ENCODE measurements around the gene CA10.

The CA10 gene

DNA sequence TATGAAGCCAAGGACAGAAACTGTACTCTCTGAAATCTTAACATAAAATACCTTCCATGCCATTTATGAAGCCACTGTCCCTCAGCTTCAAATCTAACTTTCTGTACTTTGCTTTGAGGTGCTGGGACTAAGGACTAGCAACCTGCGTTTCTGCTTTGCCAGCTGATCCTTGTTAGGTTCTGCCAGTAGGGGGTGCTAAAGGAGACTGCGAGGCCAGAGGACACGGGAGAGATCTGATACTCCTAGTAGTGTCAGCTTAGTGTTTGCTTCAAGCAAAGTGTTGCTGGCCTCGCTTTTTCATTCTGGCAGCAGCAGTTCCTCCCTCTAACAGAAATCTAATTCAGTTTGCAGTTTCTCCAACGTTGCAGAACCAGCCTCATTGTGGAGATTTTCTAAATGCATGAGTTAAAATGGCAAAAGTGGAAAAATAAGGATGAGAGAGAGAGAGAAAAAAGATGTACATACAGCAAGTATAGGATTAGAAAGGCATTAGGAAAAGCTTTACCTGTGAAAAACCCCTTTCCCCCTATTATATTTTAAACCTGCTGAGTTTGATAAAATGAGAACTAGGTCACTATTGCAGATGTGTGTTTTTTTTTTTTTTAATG is 297.5 kb downstream of the CA10 start:
- no peak for DNase-seq (ENCODE audit: low read depth)

- no peak for DNase-seq (ENCODE audit: low read depth)
Measured at GRCh38 chr17:51857052-51857597, 301.4 kb downstream of the CA10 start.

DNA sequence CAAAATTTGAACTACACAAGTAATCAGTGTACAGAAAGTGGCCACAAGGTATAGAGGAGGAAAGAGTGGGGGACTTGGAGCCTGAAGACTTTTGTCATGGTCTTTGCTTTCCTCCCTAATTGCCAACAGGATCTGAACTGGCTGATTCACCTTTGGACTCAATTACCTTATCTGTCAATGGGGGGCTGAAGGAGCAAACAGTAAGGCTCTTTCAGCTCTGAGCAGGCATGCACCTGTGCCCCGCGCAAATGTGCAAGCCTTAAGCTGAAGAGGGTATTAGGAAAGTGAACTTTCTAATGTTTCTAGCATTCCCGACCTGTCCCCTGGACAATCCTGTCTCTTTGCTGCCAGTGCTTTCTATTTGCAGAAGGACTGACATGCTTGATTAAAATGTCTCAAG is 302.7 kb downstream of the CA10 start:
- no peak for DNase-seq (ENCODE audit: low read depth)

- DNase-seq (ENCODE audit: low read depth), result no peak
Measured at GRCh38 chr17:51853857-51854256, 304.7 kb downstream of the CA10 start.

DNA sequence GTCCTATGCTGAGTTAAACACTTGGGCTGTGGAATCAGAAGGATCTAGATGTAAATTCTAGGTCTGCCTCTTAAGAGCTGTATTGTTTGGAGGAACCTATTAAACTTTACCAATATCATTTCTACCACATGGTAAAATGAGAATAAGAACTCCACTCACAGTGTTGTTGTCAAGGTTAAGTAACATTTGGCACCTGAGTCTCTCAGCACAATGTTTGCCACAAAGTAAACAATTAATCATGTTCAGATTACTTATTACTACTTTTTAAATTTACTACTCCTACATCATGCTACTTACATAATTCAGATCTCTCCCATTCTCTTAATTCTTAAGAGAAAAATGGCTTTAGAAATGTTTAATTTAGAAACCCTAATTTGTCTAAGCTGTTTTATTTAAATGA is 305.9 kb downstream of the CA10 start:
- DNase-seq (ENCODE audit: low read depth), result no peak

DNA sequence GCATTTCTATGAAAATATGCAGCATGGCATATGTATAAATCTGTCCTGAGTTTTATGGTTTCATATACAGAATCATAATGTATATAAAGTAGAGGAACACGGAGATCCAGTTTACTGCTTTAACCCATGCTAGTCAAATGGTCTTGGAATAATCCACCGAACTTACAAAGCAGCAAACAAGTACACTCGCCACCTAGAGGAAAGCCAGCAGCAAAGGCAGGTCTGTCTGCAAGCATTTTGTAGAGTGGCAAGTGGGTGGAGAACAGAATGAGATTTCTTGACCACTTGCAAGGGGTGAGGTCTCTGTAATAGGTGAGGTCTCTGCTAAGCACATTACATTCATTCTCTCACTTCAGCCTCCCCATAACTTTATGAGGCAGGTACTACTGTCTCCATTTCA is 308.3 kb downstream of the CA10 start:
- DNase-seq (ENCODE audit: low read depth), result no peak

- no peak for DNase-seq (ENCODE audit: low read depth)
Measured at GRCh38 chr17:51848451-51848850, 310.1 kb downstream of the CA10 start.

GRCh38 chr17:51846566-51846965 is 311.9 kb downstream of the CA10 start:
- no peak for DNase-seq (ENCODE audit: low read depth)

- no peak for DNase-seq (ENCODE audit: low read depth)
Measured at GRCh38 chr17:51845776-51846175, 312.7 kb downstream of the CA10 start.

DNA sequence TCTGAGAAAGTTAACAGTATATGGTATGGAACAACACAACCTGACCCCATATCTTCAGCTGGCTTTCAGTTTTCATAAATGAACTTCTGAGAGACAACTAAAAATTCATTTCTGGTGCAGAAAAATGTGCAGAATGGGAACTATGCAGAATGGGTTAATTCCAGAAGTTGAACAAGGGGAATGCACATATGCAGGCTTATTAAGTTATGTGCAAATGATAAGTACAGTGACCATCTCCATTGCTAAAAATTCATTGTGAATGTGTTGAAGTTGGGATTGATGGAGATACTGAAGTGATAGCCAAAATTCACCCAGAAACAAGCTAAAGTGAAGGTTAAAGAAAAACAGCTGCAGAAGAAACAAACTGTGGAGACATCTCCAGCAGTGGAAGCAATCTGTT is 315.8 kb downstream of the CA10 start:
- no peak for DNase-seq (ENCODE audit: low read depth)

DNA sequence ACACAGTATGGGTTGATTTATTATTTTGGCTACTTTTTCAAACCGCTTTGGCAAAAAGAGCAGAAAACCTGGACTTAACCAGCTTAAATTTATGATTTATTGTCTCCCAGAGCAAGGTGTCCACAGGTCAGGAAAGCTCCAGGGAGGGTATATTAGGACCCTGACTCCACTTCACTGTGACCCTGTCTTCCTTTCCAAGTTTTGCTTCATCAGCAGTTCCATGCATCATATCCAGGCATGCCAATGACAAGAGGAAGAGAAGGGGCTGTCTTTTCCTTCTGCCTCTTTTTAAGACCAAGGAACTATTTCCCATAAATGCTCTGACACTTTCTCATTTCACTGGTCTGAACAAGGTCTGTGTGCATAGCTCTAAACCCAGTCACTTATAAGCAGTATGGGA is 316.8 kb downstream of the CA10 start:
- no peak for DNase-seq (ENCODE audit: low read depth)

GRCh38 chr17:51840688-51841087 is 317.8 kb downstream of the CA10 start:
- DNase-seq (ENCODE audit: low read depth), result no peak

DNA sequence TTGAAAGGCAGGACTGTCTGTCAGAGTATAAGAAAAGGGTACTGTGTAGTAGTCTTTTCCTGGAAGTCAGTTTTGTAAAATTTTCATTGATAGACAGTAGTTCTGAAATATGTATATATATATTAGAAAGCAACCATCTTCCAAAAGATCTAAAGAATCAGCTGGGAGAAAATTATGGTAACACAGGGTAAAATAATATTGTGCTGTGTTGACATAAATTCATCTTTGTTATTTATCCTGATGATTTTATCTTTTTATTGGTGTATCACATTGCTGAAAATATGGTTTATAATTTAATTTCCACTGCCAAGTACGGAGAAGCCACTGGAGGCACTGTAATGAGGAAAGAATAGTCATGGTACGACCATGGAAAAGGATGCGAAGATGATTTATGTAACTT is 324.9 kb downstream of the CA10 start:
- DNase-seq (ENCODE audit: low read depth), result no peak

DNA sequence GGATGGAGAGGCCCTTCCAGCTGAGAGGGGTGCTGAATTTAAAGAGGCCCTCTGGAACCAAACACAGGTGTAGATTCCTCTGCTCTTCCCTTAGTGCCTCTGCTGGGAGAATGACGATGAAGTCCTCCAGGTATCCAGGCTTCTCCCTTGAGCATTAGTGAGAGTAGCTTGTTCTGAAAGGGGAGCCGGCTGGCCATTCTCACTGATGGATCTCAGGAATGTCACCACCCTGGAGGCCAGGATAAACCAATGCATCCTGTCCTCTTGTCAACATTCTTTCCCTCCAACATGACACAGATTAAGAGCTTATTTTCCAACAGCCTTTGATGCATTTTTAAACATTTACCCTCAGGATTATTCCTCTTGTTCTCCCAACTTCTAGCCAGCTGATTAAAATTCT is 325.5 kb downstream of the CA10 start:
- DNase-seq (ENCODE audit: low read depth), result no peak

DNA sequence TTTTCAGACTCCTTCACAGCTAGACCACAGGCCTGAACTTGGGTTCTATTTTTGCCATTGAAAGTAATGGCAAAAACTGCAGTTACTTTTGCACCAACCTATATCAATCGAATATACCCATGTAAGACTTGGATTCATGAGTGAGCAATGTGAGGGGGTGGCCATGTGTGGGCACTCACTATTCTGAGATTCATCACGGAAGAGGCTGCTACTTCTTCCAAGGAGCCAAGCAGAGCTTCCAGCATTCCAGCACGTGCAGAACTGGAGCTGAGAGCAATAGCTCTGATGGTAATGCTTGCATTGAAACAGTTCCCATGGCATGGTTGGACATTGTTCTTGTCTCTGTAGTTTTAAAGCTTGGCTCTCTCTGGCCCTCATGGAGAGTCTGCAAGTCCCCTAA is 327.6 kb downstream of the CA10 start:
- no peak for DNase-seq (ENCODE audit: low read depth)

DNA sequence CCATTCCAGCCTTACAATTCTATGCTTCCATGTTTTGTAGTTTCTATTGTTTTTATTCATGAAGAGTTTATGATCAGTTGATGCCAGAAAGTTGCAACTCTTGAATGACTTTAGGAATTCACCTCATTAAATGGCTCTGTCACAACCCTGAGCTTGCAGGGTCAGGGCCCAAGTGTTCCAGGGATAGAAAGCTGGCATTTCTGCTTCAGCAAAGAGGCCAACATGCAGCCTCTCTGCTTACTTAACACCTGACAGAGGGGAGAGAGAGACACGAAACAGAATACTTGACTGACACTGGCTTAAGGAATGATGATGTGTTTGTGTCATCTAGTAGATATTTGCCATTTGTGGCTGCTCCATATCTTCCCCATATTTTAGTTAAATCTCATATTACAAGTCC is 328.1 kb downstream of the CA10 start:
- no peak for DNase-seq (ENCODE audit: low read depth)

DNA sequence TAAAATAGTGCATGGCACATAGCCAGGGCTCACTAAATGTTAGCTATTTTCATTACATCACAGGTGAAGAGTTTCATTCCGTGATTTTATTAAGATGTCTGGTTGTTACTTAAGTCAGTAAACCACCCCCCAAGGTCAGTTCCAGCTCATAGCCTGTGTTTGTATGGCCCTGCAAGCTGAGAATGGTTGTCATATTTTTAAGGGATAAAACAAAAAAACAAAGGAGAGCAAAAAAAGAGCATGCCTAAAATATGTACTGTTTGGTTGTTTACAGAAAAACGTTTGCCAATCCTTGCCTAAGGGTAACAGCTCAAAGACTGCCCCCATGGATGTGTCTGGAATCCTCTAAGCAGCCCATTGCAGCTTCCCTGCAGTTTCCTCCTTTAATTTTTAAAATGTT is 329.6 kb downstream of the CA10 start:
- no peak for DNase-seq (ENCODE audit: low read depth)

DNA sequence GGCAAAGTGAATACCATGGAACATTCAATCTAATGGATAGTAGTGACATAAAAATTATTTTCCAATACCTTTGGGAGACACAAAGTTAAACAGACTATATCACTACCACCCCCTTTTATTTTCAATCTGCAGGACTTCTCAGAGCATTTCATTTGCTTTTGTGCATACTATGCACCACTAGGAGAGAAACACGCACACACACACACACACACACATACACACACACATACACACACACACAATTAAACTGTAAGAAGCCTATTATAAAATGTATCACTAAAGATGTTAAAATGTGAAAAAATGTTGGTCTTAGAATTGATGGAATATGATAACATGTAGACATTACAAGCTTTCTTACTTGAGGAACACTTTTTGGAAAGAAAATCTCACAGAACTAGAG is 331.4 kb downstream of the CA10 start:
- no peak for DNase-seq (ENCODE audit: low read depth)

- no peak for DNase-seq (ENCODE audit: low read depth)
Measured at GRCh38 chr17:51820766-51821165, 337.7 kb downstream of the CA10 start.

- no peak for DNase-seq (ENCODE audit: low read depth)
Measured at GRCh38 chr17:51820252-51820651, 338.3 kb downstream of the CA10 start.

DNA sequence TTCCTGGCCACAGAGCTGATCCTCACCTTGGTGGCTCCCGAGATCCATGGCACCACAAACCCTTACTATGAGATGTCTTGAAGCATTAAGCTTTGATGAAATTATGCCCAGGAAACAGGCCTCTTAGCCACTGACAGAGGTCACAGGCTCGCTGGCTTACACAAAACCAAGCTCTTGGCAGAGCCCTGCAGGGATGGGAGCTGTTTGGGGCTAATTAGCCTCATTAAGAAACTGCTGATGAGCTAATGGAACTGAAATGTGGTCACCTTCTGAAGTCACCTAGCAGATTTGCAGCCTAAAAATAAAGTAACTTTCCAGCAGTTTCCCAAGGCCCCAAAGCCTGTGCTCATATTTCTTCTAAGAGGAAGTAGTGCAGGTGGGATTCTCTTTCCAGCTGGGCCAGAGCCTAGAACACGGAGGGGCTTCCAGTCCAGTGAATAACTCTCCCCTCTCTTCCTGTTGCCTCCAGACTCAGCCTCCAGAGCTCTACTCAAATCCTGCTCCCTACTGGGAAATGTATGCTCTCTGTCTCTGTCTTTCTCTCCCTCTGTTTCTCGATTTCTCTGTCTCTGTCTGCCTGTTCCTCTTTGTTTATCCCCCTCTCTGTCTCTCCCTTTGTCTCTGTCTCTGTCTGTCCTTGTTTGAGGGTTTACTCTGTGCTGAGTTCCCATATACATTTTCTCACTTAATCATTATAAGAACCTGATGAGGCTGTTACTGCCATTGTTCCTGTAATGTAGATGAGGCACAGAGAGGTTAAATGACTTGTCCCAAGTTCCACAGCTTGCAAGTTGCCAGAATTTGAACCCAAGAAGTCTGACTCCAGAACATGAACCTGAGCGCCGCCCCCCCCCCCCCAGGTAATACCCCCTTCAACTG is 338.9 kb downstream of the CA10 start:
- no peak for DNase-seq (ENCODE audit: low read depth)

DNA sequence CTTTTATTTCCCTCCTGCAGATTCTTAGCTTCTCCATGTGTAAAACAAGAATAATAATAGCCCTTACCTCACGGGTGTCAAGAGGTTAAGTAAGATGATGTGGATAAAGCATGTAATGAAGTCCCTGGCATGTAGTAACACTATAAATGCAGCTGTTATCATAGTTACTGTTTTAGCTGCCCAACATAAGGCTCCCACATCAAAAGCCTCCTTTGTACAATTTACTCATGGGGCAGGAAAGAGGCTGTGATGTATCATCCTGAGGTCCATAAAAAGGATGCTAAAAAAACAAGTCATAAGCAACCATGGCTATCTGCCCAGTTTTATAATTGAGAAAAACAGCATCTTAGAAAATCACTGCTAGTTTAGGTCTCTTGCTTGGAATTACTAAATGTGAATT is 339.7 kb downstream of the CA10 start:
- DNase-seq (ENCODE audit: low read depth), result no peak

DNA sequence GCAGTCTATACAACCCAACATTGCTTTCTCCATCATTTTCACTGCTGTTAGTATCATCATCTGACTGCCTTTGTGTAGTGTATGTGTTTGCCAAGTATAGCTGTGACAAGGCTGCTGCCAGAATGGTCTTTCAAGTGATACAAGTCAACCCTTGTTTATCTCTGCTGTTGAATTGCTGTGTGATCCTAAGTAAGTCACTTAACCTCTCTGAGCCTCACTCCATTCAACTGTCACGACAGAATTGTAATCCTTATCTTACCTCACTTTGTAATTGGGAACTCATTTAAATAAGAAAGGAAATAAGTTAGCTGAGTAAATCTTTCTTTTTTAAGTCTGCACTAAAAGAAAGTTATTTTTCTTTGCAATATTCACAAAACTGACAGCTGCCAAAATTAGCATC is 340.6 kb downstream of the CA10 start:
- DNase-seq (ENCODE audit: low read depth), result no peak

- no peak for DNase-seq (ENCODE audit: low read depth)
Measured at GRCh38 chr17:51817117-51817516, 341.4 kb downstream of the CA10 start.

Measured in GM04503 (cell line).